ENCODE results near the gene SAXO1.
"Not testable (repeated sequence)": the region's sequence is repeated elsewhere in the genome, so short reads cannot be mapped to it uniquely, and the experiment has no call there.

Gene SAXO1

GRCh38 chr9:19022206-19022605 lies 10.8 kb downstream of the SAXO1 start:
- H3K4me1 Mint-ChIP-seq (ENCODE audit: low read depth) = no peaks in the 10 kb centered on the region
- peaks cover 10% of the 10 kb centered on the region for H3K27me3 Mint-ChIP-seq
- H3K4me3 Mint-ChIP-seq = no peak overlapping the region
- H3K36me3 Mint-ChIP-seq = peaks cover 2% of the 10 kb centered on the region
- H3K27ac Mint-ChIP-seq = no peak overlapping the region
- H3K9me3 Mint-ChIP-seq (ENCODE audit: low read depth) = no peaks in the 10 kb centered on the region

DNA sequence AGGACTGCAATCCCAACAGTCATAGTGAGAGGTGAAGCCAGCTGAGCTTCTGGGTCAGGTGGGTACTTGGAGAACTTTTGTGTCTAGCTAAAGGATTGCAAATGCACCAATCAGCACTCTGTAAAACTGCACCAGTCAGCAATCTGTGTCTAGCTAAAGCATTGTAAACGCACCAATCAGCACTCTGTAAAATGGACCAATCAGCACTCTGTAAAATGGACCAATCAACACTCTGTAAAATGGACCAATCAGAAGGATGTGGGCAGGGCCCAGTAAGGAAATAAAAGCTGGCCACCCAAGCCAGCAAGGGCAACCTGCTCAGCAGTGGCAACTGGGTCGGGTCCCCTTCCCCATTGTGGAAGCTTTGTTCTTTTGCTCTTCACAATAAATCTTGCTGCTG lies 11.4 kb downstream of the SAXO1 start:
- not testable (repeated sequence) for H3K4me1 Mint-ChIP-seq (ENCODE audit: low read depth); H3K27ac Mint-ChIP-seq; H3K27me3 Mint-ChIP-seq; H3K36me3 Mint-ChIP-seq; H3K9me3 Mint-ChIP-seq (ENCODE audit: low read depth); H3K4me3 Mint-ChIP-seq

DNA sequence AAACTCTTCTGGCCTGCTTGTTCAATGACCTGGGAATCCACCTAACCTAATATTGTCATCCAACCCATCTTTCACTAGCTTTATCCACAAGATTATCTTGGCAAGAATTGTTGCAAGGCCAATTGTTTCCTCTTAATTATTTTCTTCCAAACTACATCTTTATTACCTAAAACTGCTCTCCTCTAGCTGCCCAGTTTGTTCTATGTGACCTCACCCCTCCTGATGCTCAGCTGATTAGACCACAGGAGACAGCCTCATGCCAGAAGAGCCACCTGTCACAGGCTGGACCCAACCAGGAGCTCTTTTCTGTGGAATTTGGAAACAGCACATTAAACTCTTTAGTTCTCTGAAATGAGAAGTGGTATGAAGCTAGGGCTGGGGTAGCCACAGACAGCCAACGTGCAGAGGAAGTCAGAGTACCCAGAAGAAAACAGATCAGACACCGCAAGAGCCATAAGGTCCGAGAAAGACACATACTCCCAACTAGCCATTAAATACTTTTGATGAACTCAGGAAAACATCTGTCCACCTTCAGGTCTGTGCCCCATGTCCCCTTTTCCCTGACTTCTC lies 12.0 kb downstream of the SAXO1 start:
- Mint-ChIP-seq H3K9me3 (ENCODE audit: low read depth) (no peaks in the 10 kb centered on the region), H3K4me3 (no peak overlapping the region), H3K27me3 (peaks cover 9% of the 10 kb centered on the region), H3K27ac (no peak overlapping the region), H3K36me3 (peaks cover 2% of the 10 kb centered on the region), H3K4me1 (ENCODE audit: low read depth) (no peaks in the 10 kb centered on the region)

- Mint-ChIP-seq H3K9me3 (ENCODE audit: low read depth) (no peaks in the 10 kb centered on the region), H3K27me3 (no peaks in the 10 kb centered on the region), H3K4me1 (ENCODE audit: low read depth) (no peaks in the 10 kb centered on the region), H3K27ac (no peak overlapping the region), H3K36me3 (no peaks in the 10 kb centered on the region), H3K4me3 (no peak overlapping the region)
Observed at GRCh38 chr9:19018201-19018600, 14.8 kb downstream of the SAXO1 start.

GRCh38 chr9:19009391-19009965 lies 23.5 kb downstream of the SAXO1 start:
- no peaks in the 10 kb centered on the region for H3K36me3 Mint-ChIP-seq

GRCh38 chr9:19000133-19000532 lies 32.9 kb downstream of the SAXO1 start:
- Mint-ChIP-seq H3K36me3 (peaks cover 3% of the 10 kb centered on the region), H3K4me1 (ENCODE audit: low read depth) (no peaks in the 10 kb centered on the region), H3K27ac (no peak overlapping the region), H3K4me3 (no peak overlapping the region), H3K9me3 (ENCODE audit: low read depth) (no peaks in the 10 kb centered on the region), H3K27me3 (peaks cover 3% of the 10 kb centered on the region)

More at GRCh38 chr9:19009391-19009965, 23.5 kb downstream of the SAXO1 start:
- Mint-ChIP-seq H3K9me3 (ENCODE audit: low read depth) (no peaks in the 10 kb centered on the region), H3K4me3 (no peak overlapping the region), H3K27ac (no peak overlapping the region), H3K4me1 (ENCODE audit: low read depth) (no peaks in the 10 kb centered on the region), H3K27me3 (no peaks in the 10 kb centered on the region)

DNA sequence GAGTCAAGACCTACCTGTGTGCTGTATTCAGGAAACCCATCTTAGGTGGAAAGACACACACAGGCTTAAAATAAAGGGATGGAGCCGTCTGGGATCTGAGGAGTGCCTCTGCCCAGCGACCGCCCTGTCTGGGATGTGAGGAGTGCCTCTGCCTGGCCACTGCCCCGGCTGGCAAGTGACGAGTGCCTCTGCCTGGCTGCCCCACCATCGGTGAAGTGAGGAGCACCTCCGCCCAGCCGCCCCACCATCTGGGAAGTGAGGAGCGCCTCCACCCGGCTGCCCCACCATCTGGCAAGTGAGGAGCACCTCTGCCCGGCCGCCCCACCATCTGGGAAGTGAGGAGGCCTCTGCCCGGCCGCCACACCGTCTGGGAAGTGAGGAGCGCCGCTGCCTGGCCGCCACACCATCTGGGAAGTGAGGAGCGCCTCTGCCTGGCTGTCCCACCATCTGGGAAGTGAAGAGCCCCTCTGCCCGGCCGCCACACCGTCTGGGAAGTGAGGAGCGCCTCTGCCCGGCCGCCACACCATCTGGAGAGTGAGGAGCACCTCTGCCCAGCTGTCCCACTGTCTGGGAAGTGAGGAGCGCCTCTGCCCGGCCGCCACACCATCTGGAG lies 33.7 kb downstream of the SAXO1 start:
- Mint-ChIP-seq H3K27me3 (peaks cover 3% of the 10 kb centered on the region), H3K9me3 (ENCODE audit: low read depth) (no peaks in the 10 kb centered on the region), H3K36me3 (peaks cover 3% of the 10 kb centered on the region), H3K4me3 (no peak overlapping the region), H3K4me1 (ENCODE audit: low read depth) (no peaks in the 10 kb centered on the region), H3K27ac (no peak overlapping the region)

- Mint-ChIP-seq H3K4me1 (ENCODE audit: low read depth) (no peaks in the 10 kb centered on the region), H3K9me3 (ENCODE audit: low read depth) (no peaks in the 10 kb centered on the region), H3K36me3 (peaks cover 5% of the 10 kb centered on the region), H3K27me3 (peaks cover 3% of the 10 kb centered on the region), H3K27ac (no peak overlapping the region), H3K4me3 (no peak overlapping the region)
Observed at GRCh38 chr9:18997151-18997550, 35.9 kb downstream of the SAXO1 start.

- Mint-ChIP-seq H3K4me3 (no peak overlapping the region), H3K9me3 (ENCODE audit: low read depth) (no peaks in the 10 kb centered on the region), H3K27ac (no peak overlapping the region), H3K4me1 (ENCODE audit: low read depth) (no peaks in the 10 kb centered on the region), H3K27me3 (peaks cover 3% of the 10 kb centered on the region), H3K36me3 (peaks cover 5% of the 10 kb centered on the region)
Observed at GRCh38 chr9:18996211-18996610, 36.8 kb downstream of the SAXO1 start.

- H3K27me3 Mint-ChIP-seq = peaks cover 3% of the 10 kb centered on the region
- no peaks in the 10 kb centered on the region for H3K9me3 Mint-ChIP-seq (ENCODE audit: low read depth)
- no peak overlapping the region for H3K4me3 Mint-ChIP-seq
- no peaks in the 10 kb centered on the region for H3K4me1 Mint-ChIP-seq (ENCODE audit: low read depth)
- no peak overlapping the region for H3K27ac Mint-ChIP-seq
- H3K36me3 Mint-ChIP-seq = peaks cover 5% of the 10 kb centered on the region
Observed at GRCh38 chr9:18994263-18994916, 38.6 kb downstream of the SAXO1 start.

DNA sequence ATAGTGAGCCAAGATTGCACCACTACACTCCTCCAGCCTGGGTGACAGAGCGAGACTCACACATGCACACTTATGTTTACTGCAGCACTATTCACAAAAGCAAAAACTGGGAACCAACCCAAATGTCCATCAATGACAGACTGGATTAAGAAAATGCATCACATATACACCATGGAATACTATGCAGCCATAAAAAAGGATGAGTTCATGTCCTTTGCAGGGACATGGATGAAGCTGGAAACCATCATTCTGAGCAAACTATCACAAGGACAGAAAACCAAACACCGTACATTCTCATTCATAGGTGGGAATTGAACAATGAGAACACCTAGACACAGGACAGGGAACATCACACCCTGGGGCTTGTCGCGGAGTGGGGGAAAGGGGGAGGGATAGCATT lies 41.8 kb downstream of the SAXO1 start:
- not testable (repeated sequence) for H3K4me1 Mint-ChIP-seq (ENCODE audit: low read depth); H3K27ac Mint-ChIP-seq; H3K27me3 Mint-ChIP-seq; H3K9me3 Mint-ChIP-seq (ENCODE audit: low read depth); H3K36me3 Mint-ChIP-seq; H3K4me3 Mint-ChIP-seq

- H3K36me3 Mint-ChIP-seq = peaks cover 3% of the 10 kb centered on the region
- H3K9me3 Mint-ChIP-seq (ENCODE audit: low read depth) = no peaks in the 10 kb centered on the region
- no peak overlapping the region for H3K4me3 Mint-ChIP-seq
- no peaks in the 10 kb centered on the region for H3K4me1 Mint-ChIP-seq (ENCODE audit: low read depth)
- no peaks in the 10 kb centered on the region for H3K27me3 Mint-ChIP-seq
- H3K27ac Mint-ChIP-seq = no peak overlapping the region
Observed at GRCh38 chr9:18990494-18990893, 42.5 kb downstream of the SAXO1 start.

GRCh38 chr9:18989865-18990264 lies 43.1 kb downstream of the SAXO1 start:
- H3K4me1 Mint-ChIP-seq (ENCODE audit: low read depth) = no peaks in the 10 kb centered on the region
- H3K4me3 Mint-ChIP-seq = no peak overlapping the region
- no peaks in the 10 kb centered on the region for H3K9me3 Mint-ChIP-seq (ENCODE audit: low read depth)
- peaks cover 3% of the 10 kb centered on the region for H3K36me3 Mint-ChIP-seq
- no peak overlapping the region for H3K27ac Mint-ChIP-seq
- H3K27me3 Mint-ChIP-seq = no peaks in the 10 kb centered on the region

DNA sequence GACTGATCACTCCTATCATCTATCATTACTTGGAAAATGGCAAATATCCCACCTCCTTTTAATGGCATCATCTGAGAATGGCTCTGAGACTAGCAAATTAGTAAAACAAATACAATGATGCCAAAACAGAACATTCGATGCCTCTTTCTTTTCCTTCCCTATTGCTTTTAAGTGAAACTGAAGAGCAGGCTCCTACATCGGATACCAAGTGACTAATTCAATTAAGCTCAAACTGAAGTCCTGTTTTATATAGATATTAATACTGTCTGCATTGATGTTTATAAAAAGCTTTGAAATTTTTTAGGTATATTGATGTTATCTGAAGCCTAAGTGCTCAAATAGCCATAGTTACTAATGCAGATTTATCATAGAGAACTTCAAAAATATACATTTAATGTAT lies 43.9 kb downstream of the SAXO1 start:
- Mint-ChIP-seq H3K27me3 (no peaks in the 10 kb centered on the region), H3K4me3 (no peak overlapping the region), H3K27ac (no peak overlapping the region), H3K36me3 (peaks cover 3% of the 10 kb centered on the region), H3K9me3 (ENCODE audit: low read depth) (no peaks in the 10 kb centered on the region), H3K4me1 (ENCODE audit: low read depth) (no peaks in the 10 kb centered on the region)

- Mint-ChIP-seq H3K27me3 (no peaks in the 10 kb centered on the region), H3K27ac (no peak overlapping the region), H3K36me3 (peaks cover 3% of the 10 kb centered on the region), H3K4me3 (no peak overlapping the region), H3K4me1 (ENCODE audit: low read depth) (no peaks in the 10 kb centered on the region), H3K9me3 (ENCODE audit: low read depth) (no peaks in the 10 kb centered on the region)
Observed at GRCh38 chr9:18988003-18988402, 45.0 kb downstream of the SAXO1 start.
